Measurements from ENCODE around the gene PRSS8.
"Not testable (repeated sequence)": the region's sequence is repeated elsewhere in the genome, so short reads cannot be mapped to it uniquely, and the experiment has no call there.

PRSS8 gene

GRCh38 chr16:31135535-31136286 lies at the start of gene PRSS8:
TSS of gene PRSS8 (minus strand) at chr16:31135727. CDS start at chr16:31135498, 229 bp downstream.
- DNase-seq, result no peak

- no peak for DNase-seq
Measured at GRCh38 chr16:31184888-31185287, 49.4 kb upstream of the PRSS8 start.

GRCh38 chr16:31183432-31184428 lies 48.2 kb upstream of the PRSS8 start:
- no peak for DNase-seq

- DNase-seq, result no peak
Measured at GRCh38 chr16:31182391-31182790, 46.9 kb upstream of the PRSS8 start.

GRCh38 chr16:31181102-31181830 lies 45.7 kb upstream of the PRSS8 start:
- DNase-seq, result no peak

- DNase-seq, result peak; percentile 83
Measured at GRCh38 chr16:31179747-31180459, 44.4 kb upstream of the PRSS8 start, which contains the start of gene FUS. TSS of gene FUS (plus strand) at chr16:31180139. CDS start at chr16:31180215, 76 bp downstream.

- no peak for DNase-seq
Measured at GRCh38 chr16:31179219-31179746, 43.8 kb upstream of the PRSS8 start.

- peak; percentile 41 for DNase-seq
Measured at GRCh38 chr16:31177136-31177535, 41.6 kb upstream of the PRSS8 start.

- not testable (repeated sequence) for DNase-seq
Measured at GRCh38 chr16:31170048-31170447, 34.5 kb upstream of the PRSS8 start.

GRCh38 chr16:31168848-31169247 lies 33.3 kb upstream of the PRSS8 start:
- no peak for DNase-seq

GRCh38 chr16:31167315-31167714 lies 31.8 kb upstream of the PRSS8 start:
- DNase-seq, result no peak

GRCh38 chr16:31157136-31157535 lies 21.6 kb upstream of the PRSS8 start:
- DNase-seq, result peak; percentile 53

- not testable (repeated sequence) for DNase-seq
Measured at GRCh38 chr16:31150976-31151375, 15.4 kb upstream of the PRSS8 start.

- no peak for DNase-seq
Measured at GRCh38 chr16:31149894-31150890, 14.7 kb upstream of the PRSS8 start, which contains the start of gene PRSS36. TSS of gene PRSS36 (minus strand) at chr16:31150066. CDS start at chr16:31150035, 31 bp downstream.

- no peak for DNase-seq
Measured at GRCh38 chr16:31149332-31149731, 13.8 kb upstream of the PRSS8 start.

- no peak for DNase-seq
Measured at GRCh38 chr16:31148896-31149295, 13.4 kb upstream of the PRSS8 start.

GRCh38 chr16:31148281-31148728 lies 12.8 kb upstream of the PRSS8 start:
- DNase-seq, result no peak

GRCh38 chr16:31147574-31147973 lies 12.0 kb upstream of the PRSS8 start:
- DNase-seq, result no peak

- DNase-seq, result no peak
Measured at GRCh38 chr16:31145398-31145990, 10.0 kb upstream of the PRSS8 start.

GRCh38 chr16:31144418-31144817 lies 8.9 kb upstream of the PRSS8 start:
- not testable (repeated sequence) for DNase-seq
